ENCODE measurements around the gene ADAP1.

ADAP1 gene

GRCh38 chr7:997404-998395 lies 43.2 kb upstream of the ADAP1 start:
- Histone ChIP-seq H3K27ac (ENCODE audit: low read depth, low read length, poor library complexity, severe bottlenecking) (no peak overlapping the region), H3K9me2 (ENCODE audit: low read depth, low read length) (no peaks in the 10 kb centered on the region), H2AFZ (ENCODE audit: low read length) (no peak overlapping the region), H3K27me3 (ENCODE audit: insufficient read depth, low read length) (no peaks in the 10 kb centered on the region), H3K9ac (ENCODE audit: low read length) (no peak overlapping the region; the same call in 1 of the 2 replicates), H3K4me2 (ENCODE audit: low read length) (no peak overlapping the region), H3K4me1 (ENCODE audit: insufficient read depth, low read length, severe bottlenecking) (peaks cover 80% of the 10 kb centered on the region), H3K36me3 (ENCODE audit: insufficient read depth, low read length) (peaks cover 5% of the 10 kb centered on the region; the same call in 1 of the 2 replicates), H3K79me2 (ENCODE audit: insufficient read depth, low read length) (no peaks in the 10 kb centered on the region), H4K20me1 (ENCODE audit: insufficient read depth, low read length) (no peaks in the 10 kb centered on the region), H3K4me3 (ENCODE audit: low read depth, low read length, poor library complexity, severe bottlenecking) (no peak overlapping the region), H3F3A (ENCODE audit: insufficient read depth, low read length) (no peaks in the 10 kb centered on the region; the same call in 1 of the 2 replicates), H3K9me3 (ENCODE audit: low read length) (no peaks in the 10 kb centered on the region)
- TF ChIP-seq EZH2 (IDR thresholded peaks at IDR 0.05; ENCODE audit: borderline replicate concordance, low read length): no peak
- TF ChIP-seq, protein P1, sequence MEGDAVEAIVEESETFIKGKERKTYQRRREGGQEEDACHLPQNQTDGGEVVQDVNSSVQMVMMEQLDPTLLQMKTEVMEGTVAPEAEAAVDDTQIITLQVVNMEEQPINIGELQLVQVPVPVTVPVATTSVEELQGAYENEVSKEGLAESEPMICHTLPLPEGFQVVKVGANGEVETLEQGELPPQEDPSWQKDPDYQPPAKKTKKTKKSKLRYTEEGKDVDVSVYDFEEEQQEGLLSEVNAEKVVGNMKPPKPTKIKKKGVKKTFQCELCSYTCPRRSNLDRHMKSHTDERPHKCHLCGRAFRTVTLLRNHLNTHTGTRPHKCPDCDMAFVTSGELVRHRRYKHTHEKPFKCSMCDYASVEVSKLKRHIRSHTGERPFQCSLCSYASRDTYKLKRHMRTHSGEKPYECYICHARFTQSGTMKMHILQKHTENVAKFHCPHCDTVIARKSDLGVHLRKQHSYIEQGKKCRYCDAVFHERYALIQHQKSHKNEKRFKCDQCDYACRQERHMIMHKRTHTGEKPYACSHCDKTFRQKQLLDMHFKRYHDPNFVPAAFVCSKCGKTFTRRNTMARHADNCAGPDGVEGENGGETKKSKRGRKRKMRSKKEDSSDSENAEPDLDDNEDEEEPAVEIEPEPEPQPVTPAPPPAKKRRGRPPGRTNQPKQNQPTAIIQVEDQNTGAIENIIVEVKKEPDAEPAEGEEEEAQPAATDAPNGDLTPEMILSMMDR (IDR thresholded peaks at IDR 0.05; ENCODE audit: low read length): no peak

DNA sequence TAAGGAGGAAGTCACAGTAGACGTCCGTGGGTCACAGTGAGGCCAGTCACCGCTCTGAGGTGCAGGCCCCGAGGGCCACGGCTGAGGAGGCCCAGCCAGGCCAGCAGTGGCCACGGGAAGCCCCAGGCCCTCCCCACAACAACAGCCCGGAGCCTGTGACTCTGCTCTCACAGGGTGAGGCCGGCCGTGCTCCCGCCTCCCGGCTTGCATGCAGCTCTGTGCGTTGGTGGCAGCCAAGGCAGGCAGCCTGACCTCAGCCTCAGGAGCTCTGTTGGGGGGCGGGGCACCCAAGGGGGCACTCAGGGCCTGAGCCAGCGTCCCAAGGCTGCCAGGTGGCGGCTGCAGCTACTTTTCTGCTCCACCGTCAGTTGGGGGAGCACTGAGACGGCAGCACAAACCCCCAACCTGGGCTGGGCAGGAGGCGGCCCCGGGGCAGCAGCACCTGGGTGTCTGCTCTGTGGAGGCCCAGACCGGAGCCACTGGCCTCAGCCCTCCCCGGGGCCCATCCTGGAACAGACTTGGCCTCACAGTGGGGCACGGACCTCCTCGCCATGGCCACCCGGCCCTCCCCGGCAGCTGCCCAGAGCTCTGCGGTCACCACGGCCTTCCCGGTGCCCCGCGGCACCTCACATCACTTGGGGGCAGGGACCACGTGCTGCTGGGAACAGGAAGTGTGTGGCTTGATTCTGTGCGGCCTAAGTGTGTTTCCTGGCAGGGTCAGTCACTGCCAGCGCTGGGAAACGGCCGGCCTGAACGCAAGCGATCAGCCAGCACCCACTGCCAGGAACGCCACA lies 41.8 kb upstream of the ADAP1 start:
- Histone ChIP-seq H3K9me2 (ENCODE audit: low read depth, low read length) (no peaks in the 10 kb centered on the region), H3K9ac (ENCODE audit: low read length) (peak overlapping the region; percentile 37; the same call in 1 of the 2 replicates), H3K9me3 (ENCODE audit: low read length) (no peaks in the 10 kb centered on the region), H4K20me1 (ENCODE audit: insufficient read depth, low read length) (no peaks in the 10 kb centered on the region), H3K4me1 (ENCODE audit: insufficient read depth, low read length, severe bottlenecking) (peaks cover 91% of the 10 kb centered on the region), H2AFZ (ENCODE audit: low read length) (no peak overlapping the region), H3K27ac (ENCODE audit: low read depth, low read length, poor library complexity, severe bottlenecking) (peak overlapping the region; percentile 66), H3K36me3 (ENCODE audit: insufficient read depth, low read length) (peaks cover 5% of the 10 kb centered on the region; the same call in 1 of the 2 replicates), H3K27me3 (ENCODE audit: insufficient read depth, low read length) (no peaks in the 10 kb centered on the region), H3K79me2 (ENCODE audit: insufficient read depth, low read length) (no peaks in the 10 kb centered on the region), H3F3A (ENCODE audit: insufficient read depth, low read length) (no peaks in the 10 kb centered on the region; the same call in 1 of the 2 replicates), H3K4me3 (ENCODE audit: low read depth, low read length, poor library complexity, severe bottlenecking) (peak overlapping the region; percentile 21), H3K4me2 (ENCODE audit: low read length) (peak overlapping the region; percentile 42; the same call in 1 of the 2 replicates)
- TF ChIP-seq, protein P1 (IDR thresholded peaks at IDR 0.05; ENCODE audit: low read length): no peak
- no peak for TF ChIP-seq EZH2 (IDR thresholded peaks at IDR 0.05; ENCODE audit: borderline replicate concordance, low read length)

- H3K9me3 ChIP-seq (ENCODE audit: low read length): no peaks in the 10 kb centered on the region
- peak overlapping the region; percentile 37; the same call in 1 of the 2 replicates for H3K9ac ChIP-seq (ENCODE audit: low read length)
- no peak overlapping the region for H2AFZ ChIP-seq (ENCODE audit: low read length)
- peak overlapping the region; percentile 42; the same call in 1 of the 2 replicates for H3K4me2 ChIP-seq (ENCODE audit: low read length)
- H3K9me2 ChIP-seq (ENCODE audit: low read depth, low read length): no peaks in the 10 kb centered on the region
- H4K20me1 ChIP-seq (ENCODE audit: insufficient read depth, low read length): no peaks in the 10 kb centered on the region
- no peak for TF ChIP-seq EZH2 (IDR thresholded peaks at IDR 0.05; ENCODE audit: borderline replicate concordance, low read length)
- TF ChIP-seq, protein P1 (IDR thresholded peaks at IDR 0.05; ENCODE audit: low read length): 0 out of 2 replicates have a peak, but pooled peaks have one; percentile 20
- peak overlapping the region; percentile 21 for H3K4me3 ChIP-seq (ENCODE audit: low read depth, low read length, poor library complexity, severe bottlenecking)
- no peaks in the 10 kb centered on the region for H3K27me3 ChIP-seq (ENCODE audit: insufficient read depth, low read length)
- peak overlapping the region; percentile 66 for H3K27ac ChIP-seq (ENCODE audit: low read depth, low read length, poor library complexity, severe bottlenecking)
- no peaks in the 10 kb centered on the region; the same call in 1 of the 2 replicates for H3F3A ChIP-seq (ENCODE audit: insufficient read depth, low read length)
- H3K36me3 ChIP-seq (ENCODE audit: insufficient read depth, low read length): peaks cover 5% of the 10 kb centered on the region; the same call in 1 of the 2 replicates
- H3K79me2 ChIP-seq (ENCODE audit: insufficient read depth, low read length): no peaks in the 10 kb centered on the region
- H3K4me1 ChIP-seq (ENCODE audit: insufficient read depth, low read length, severe bottlenecking): peaks cover 89% of the 10 kb centered on the region
Measured at GRCh38 chr7:995571-995970, 41.1 kb upstream of the ADAP1 start.
